Gastrocnemius medialis (tissue), 4 donors: ENCODE results near the gene USP24. TPM values are rescaled to one million over a fixed set of nuclear protein-coding genes. Genes with fewer than 3 reads are reported as not detected.
A peak's percentile ranks its signal among the peaks of the same experiment; 100 is the strongest.

Experiments
- ATAC-seq, 2 donors: fragments of 150-250 bp; one replicate each; pipeline ENCODE4 v1.9.1; 2016
- DNase-seq, 2 donors: peaks; one replicate each; pipeline ENCODE4 v3.0.0-alpha.2; 2019
- H3K27ac ChIP-seq, 4 donors: fragments of 200-600 bp; sonication (generic); 1 replicate in 1 of 4; 2 replicates in 3 of 4; pipeline ENCODE4 v1.5.1; 2016 to 2018; ENCODE audit warnings: mild to moderate bottlenecking in 2 of 4, moderate library complexity in 1 of 4
- H3K27me3 ChIP-seq, 3 donors: fragments of 200-600 bp; sonication (generic) in 2 of 3; 1 replicate in 1 of 3; 2 replicates in 2 of 3; pipeline versions ENCODE4 v1.5.1 to v1.6.0; 2016 to 2019; ENCODE audit warnings: mild to moderate bottlenecking in 1 of 3, moderate library complexity in 1 of 3
- H3K36me3 ChIP-seq, 2 donors: fragments of 200-600 bp; sonication (generic) in 1 of 2; one replicate each; pipeline ENCODE4 v1.5.1; 2017 to 2018
- H3K4me1 ChIP-seq, 2 donors: fragments of 200-600 bp; sonication (generic) in 1 of 2; one replicate each; pipeline ENCODE4 v1.5.1; 2016 to 2017; ENCODE audit warnings: mild to moderate bottlenecking in 2 of 2
- H3K4me3 ChIP-seq, 4 donors: fragments of 200-600 bp; sonication (generic) in 3 of 4; 1 replicate in 1 of 4; 2 replicates in 3 of 4; pipeline ENCODE4 v1.5.1; 2016 to 2019; ENCODE audit warnings: mild to moderate bottlenecking in 2 of 4
- H3K9me3 ChIP-seq, 3 donors: fragments of 200-600 bp; sonication (generic) in 2 of 3; 1 replicate in 1 of 3; 2 replicates in 2 of 3; pipeline ENCODE4 v1.5.1; 2016 to 2019
- POLR2A ChIP-seq, 2 donors: fragments of 450-650 bp; IDR thresholded peaks; one replicate each; pipeline ENCODE4 v1.6.1; 2017; ENCODE audit warnings: antibody characterized with exemption in 2 of 2, mild to moderate bottlenecking in 2 of 2, moderate library complexity in 2 of 2
- in situ Hi-C, 4 donors: fragments of 200-750 bp; cut with MboI; loops; one replicate each; pipeline versions ENCODE4 v1.15.0 to v1.8.0; 2017; ENCODE audit warnings: low sequenced_read_pairs in 4 of 4
- intact Hi-C: fragments of 100-400 bp; cut with DNase I; formaldehyde crosslinking; loops from one replicate; pipeline ENCODE4 v1.15.1; 2023; ENCODE audit warnings: low total_unique reads
- total RNA-seq, 4 donors: library from RNA; depleted of rRNA; stranded (reverse); fragments of >200 nt; gene quantifications; one replicate each; pipeline versions ENCODE4 v1.1.0 to v1.2.3, GENCODE V29; 2016
- TF ChIP-seq, protein P1 (sequence below), 5 experiments: fragments of 450-650 bp in 3 of 5; fragments of 200-600 bp in 2 of 5; sonication (generic) in 2 of 5; IDR thresholded peaks in 4 of 5; conservative IDR thresholded peaks in 1 of 5; 1 replicate in 4 of 5; 2 replicates in 1 of 5; pipeline ENCODE4 v1.5.1; 2016 to 2019; ENCODE audit warnings: antibody characterized with exemption in 5 of 5, mild to moderate bottlenecking in 3 of 5, moderate library complexity in 3 of 5

Gene USP24
- total RNA-seq, 4 donors from 2014 or later = 77.3 to 102 (median 90.8) TPM

- Histone ChIP-seq H3K27ac (no peak overlapping the region), H3K9me3 (no peaks in the 10 kb centered on the region), H3K4me1 (peaks cover 0 to 3% of the 10 kb centered on the region in 2 donors), H3K4me3 (peak overlapping the region in 1 of 4 donors; percentile 25), H3K36me3 (no peaks in the 10 kb centered on the region), H3K27me3 (peaks cover 51 to 56% (median 51%) of the 10 kb centered on the region in 3 donors)
- in situ Hi-C loops = no loop called here
- DNase-seq (no peak), ATAC-seq (no peak)
- TF ChIP-seq POLR2A (IDR thresholded peaks at IDR 0.05) = no peak
- TF ChIP-seq, protein P1, sequence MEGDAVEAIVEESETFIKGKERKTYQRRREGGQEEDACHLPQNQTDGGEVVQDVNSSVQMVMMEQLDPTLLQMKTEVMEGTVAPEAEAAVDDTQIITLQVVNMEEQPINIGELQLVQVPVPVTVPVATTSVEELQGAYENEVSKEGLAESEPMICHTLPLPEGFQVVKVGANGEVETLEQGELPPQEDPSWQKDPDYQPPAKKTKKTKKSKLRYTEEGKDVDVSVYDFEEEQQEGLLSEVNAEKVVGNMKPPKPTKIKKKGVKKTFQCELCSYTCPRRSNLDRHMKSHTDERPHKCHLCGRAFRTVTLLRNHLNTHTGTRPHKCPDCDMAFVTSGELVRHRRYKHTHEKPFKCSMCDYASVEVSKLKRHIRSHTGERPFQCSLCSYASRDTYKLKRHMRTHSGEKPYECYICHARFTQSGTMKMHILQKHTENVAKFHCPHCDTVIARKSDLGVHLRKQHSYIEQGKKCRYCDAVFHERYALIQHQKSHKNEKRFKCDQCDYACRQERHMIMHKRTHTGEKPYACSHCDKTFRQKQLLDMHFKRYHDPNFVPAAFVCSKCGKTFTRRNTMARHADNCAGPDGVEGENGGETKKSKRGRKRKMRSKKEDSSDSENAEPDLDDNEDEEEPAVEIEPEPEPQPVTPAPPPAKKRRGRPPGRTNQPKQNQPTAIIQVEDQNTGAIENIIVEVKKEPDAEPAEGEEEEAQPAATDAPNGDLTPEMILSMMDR (IDR thresholded peaks at IDR 0.05 in 4 of 5, conservative IDR thresholded peaks at IDR 0.05 in 1 of 5) = no peak
- intact Hi-C loops = no loop called here
These were observed 176.2 kb downstream of the USP24 start for GRCh38 chr1:55038974-55039341.

DNA sequence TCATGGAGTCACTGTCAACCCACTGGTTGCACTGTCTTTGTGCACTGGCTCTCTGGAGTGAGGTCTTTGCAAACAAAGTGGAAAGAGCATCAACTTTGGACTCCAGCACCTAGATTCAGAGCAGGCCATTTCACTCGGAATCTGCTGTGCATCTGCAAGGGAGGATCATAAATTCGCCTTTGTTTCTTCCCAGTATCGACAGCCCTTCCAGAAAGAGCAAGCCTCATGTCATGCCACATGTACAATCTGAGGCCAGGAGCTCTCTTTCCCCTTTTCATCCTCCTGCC is 176.7 kb downstream of the USP24 start:
- no peaks in the 10 kb centered on the region for H3K36me3 ChIP-seq
- no peak overlapping the region for H3K4me3 ChIP-seq
- H3K27me3 ChIP-seq = peaks cover 51 to 60% (median 56%) of the 10 kb centered on the region in 3 donors
- intact Hi-C loops (no loop called here), in situ Hi-C loops (no loop called here)
- no peak for ATAC-seq
- no peak for DNase-seq
- H3K4me1 ChIP-seq = peaks cover 0 to 3% of the 10 kb centered on the region in 2 donors
- no peaks in the 10 kb centered on the region for H3K9me3 ChIP-seq
- TF ChIP-seq, protein P1 (IDR thresholded peaks at IDR 0.05 in 4 of 5, conservative IDR thresholded peaks at IDR 0.05 in 1 of 5) = no peak
- no peak for TF ChIP-seq POLR2A (IDR thresholded peaks at IDR 0.05)
- H3K27ac ChIP-seq = no peak overlapping the region

DNA sequence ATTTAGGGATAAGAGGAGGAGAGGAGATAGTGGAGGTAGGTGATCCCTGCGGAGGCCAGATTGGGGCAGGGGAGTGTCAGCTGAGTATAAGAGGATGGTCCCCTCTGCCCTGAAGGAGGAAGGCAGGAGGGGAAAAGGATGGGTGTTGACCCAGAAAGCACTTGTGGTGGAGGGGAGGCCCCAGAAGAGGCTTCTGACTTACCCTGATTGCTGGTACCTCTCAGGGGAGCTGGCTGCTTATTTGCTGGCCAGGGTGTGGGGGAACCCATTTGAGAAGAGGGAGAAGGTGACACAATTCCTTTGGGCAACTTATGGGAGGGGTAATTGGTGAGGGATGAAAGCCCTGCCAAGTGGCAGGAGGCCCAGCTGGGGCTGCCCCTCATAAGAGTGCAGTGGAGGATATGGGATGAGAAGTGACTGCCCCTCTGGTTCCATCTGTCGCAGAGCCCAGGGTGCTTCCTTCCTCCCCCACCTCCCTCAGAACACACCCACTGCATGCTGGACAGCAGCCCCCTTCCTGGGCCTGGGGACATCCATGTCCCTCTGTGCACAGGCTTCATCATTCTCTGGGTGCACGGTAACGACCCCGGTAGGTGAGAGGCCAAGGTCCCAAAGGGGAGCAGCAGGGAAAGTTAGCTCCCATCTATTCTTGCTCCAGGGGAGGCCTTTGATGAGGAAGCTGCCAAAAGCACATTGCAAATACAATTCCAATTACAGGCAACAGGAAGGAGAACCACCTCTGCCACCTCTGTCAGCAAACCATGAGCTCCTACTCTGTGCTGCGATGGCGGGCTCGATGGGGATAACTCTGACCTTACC is 177.2 kb downstream of the USP24 start:
- DNase-seq (no peak), ATAC-seq (no peak)
- H3K27me3 ChIP-seq = peaks cover 51 to 62% (median 59%) of the 10 kb centered on the region in 3 donors
- H3K4me3 ChIP-seq = no peak overlapping the region
- H3K4me1 ChIP-seq = peaks cover 0 to 3% of the 10 kb centered on the region in 2 donors
- TF ChIP-seq POLR2A (IDR thresholded peaks at IDR 0.05) = no peak
- TF ChIP-seq, protein P1 (IDR thresholded peaks at IDR 0.05 in 4 of 5, conservative IDR thresholded peaks at IDR 0.05 in 1 of 5) = no peak
- in situ Hi-C loops = no loop called here
- intact Hi-C loops = no loop called here
- no peaks in the 10 kb centered on the region for H3K36me3 ChIP-seq
- no peaks in the 10 kb centered on the region for H3K9me3 ChIP-seq
- no peak overlapping the region for H3K27ac ChIP-seq

GRCh38 chr1:55035904-55036303 is 179.3 kb downstream of the USP24 start:
- Histone ChIP-seq H3K4me3 (no peak overlapping the region), H3K27ac (no peak overlapping the region), H3K4me1 (peaks cover 0 to 3% of the 10 kb centered on the region in 2 donors), H3K27me3 (peaks cover 44 to 58% (median 53%) of the 10 kb centered on the region in 3 donors), H3K9me3 (no peaks in the 10 kb centered on the region), H3K36me3 (no peaks in the 10 kb centered on the region)
- TF ChIP-seq POLR2A (IDR thresholded peaks at IDR 0.05) = no peak
- TF ChIP-seq, protein P1 (IDR thresholded peaks at IDR 0.05 in 4 of 5, conservative IDR thresholded peaks at IDR 0.05 in 1 of 5) = no peak
- intact Hi-C loops = no loop called here
- DNase-seq = no peak
- in situ Hi-C loops = no loop called here
- ATAC-seq = no peak
